GM23338 (cell line): ENCODE results near the gene FLOT1.
A peak's percentile ranks its signal among the peaks of the same experiment; 100 is the strongest.

ENCODE experiments used
- EZH2phosphoT487 ChIP-seq: fragments of 200-600 bp; sonication (generic); IDR thresholded peaks from one replicate; pipeline ENCODE4 v1.8.1; 2018; ENCODE audit warnings: antibody characterized with exemption; ENCODE audit not compliant: unreplicated experiment
- POLR2AphosphoS5 ChIP-seq: IDR thresholded peaks from 2 replicates; pipeline ENCODE4 v1.6.1; 2016; ENCODE audit warnings: antibody characterized with exemption, low read depth
- TF ChIP-seq, protein P1 (sequence below), 2 experiments: fragments of 200-600 bp in 1 of 2; sonication (generic) in 1 of 2; conservative IDR thresholded peaks; 2 replicates each; pipeline versions ENCODE4 v1.5.1 to v1.6.1; 2016 to 2017; ENCODE audit warnings: antibody characterized with exemption in 2 of 2, low read depth in 2 of 2, mild to moderate bottlenecking in 2 of 2, moderate library complexity in 1 of 2

- TF ChIP-seq, protein P1, sequence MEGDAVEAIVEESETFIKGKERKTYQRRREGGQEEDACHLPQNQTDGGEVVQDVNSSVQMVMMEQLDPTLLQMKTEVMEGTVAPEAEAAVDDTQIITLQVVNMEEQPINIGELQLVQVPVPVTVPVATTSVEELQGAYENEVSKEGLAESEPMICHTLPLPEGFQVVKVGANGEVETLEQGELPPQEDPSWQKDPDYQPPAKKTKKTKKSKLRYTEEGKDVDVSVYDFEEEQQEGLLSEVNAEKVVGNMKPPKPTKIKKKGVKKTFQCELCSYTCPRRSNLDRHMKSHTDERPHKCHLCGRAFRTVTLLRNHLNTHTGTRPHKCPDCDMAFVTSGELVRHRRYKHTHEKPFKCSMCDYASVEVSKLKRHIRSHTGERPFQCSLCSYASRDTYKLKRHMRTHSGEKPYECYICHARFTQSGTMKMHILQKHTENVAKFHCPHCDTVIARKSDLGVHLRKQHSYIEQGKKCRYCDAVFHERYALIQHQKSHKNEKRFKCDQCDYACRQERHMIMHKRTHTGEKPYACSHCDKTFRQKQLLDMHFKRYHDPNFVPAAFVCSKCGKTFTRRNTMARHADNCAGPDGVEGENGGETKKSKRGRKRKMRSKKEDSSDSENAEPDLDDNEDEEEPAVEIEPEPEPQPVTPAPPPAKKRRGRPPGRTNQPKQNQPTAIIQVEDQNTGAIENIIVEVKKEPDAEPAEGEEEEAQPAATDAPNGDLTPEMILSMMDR (conservative IDR thresholded peaks at IDR 0.05; ENCODE audit: low read depth in 2 of 2) = peak in 1 of 2 experiments; percentile 23; a peak in 1 of 4 replicates
- TF ChIP-seq EZH2phosphoT487 (no peak), POLR2AphosphoS5 (peak; percentile 99)
Observed at GRCh38 chr6:30719791-30720737, 22.4 kb downstream of the FLOT1 start, which contains the start of gene TUBB.
